ENCODE measurements around the gene FBXO22. TPM values are rescaled to one million over a fixed set of nuclear protein-coding genes. Genes with fewer than 3 reads are reported as not detected.

Gene FBXO22
- total and polyA plus RNA-seq, 2 of the 8 experiments (the other 6 are each of a cell fraction or from before 2014, with no cell fraction given) = 33.2 to 67.3 TPM

DNA sequence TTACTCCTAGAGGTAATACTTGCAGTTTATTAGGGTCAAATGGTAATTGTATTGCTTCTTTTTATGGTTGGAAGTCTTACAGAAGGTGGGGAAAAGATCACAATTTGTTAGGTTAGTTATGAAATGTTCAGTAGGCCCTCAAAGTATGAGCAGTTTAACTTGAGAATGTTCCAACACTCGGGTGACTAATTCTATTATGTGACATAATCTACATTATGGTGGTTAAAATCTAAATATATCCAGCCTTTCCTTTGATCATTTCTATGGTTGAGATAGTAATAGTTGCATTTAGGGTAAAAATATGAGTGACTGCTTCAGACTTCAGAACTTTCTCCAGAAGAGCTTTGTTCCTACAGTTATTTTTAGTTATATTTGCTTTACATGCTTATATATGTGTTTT is 19.6 kb upstream of the FBXO22 start:
- no peak for FAIRE-seq

More for the DNA sequence above, 19.6 kb upstream of the FBXO22 start:
- WGBS, 2 experiments (ENCODE audit: extremely low coverage in 1 of 2, insufficient coverage in 1 of 2, insufficient read length in 1 of 2, insufficient replicate concordance in 2 of 2, low coverage in 1 of 2, low lambda C conversion rate in 2 of 2, missing lambda C conversion rate in 1 of 2) = 81% methylated on average over 1 of the region's 1 CpG; no CpG with 5 or more reads in 1 of the 2 experiments
- Histone ChIP-seq H3K56ac (replicated peaks; ENCODE audit: insufficient read length, low read depth, low read length) (no peak overlapping the region), H2BK12ac (ENCODE audit: low read depth, low read length) (no peak overlapping the region), H2BK5ac (ENCODE audit: low read depth, low read length) (no peak overlapping the region), H3K4me3 (ENCODE audit: extremely low read depth in 1 of 4, insufficient read depth in 2 of 4, low read depth in 3 of 4, low read length in 4 of 4) (no peak overlapping the region), H3K4me1 (replicated peaks in 1 of 4; ENCODE audit: control insufficient read depth in 3 of 4, insufficient read depth in 4 of 4, low read length in 3 of 4) (no peaks in the 10 kb centered on the region), H3K23ac (ENCODE audit: insufficient read length) (no peak overlapping the region), H3K4ac (replicated peaks; ENCODE audit: insufficient read length, low read depth, low read length) (no peak overlapping the region), H3K79me2 (ENCODE audit: control insufficient read depth in 1 of 2, insufficient read depth in 2 of 2, low read length in 2 of 2) (no peaks in the 10 kb centered on the region), H3K9me3 (ENCODE audit: insufficient read depth in 2 of 2, low read depth in 1 of 2, low read length in 1 of 2) (no peaks in the 10 kb centered on the region), H4K20me1 (replicated peaks in 1 of 2; ENCODE audit: control insufficient read depth in 1 of 2, insufficient read depth in 2 of 2, low read length in 2 of 2) (no peaks in the 10 kb centered on the region), H2BK120ac (replicated peaks; ENCODE audit: low read depth, low read length) (no peak overlapping the region), H3K9ac (replicated peaks in 1 of 4; ENCODE audit: extremely low read depth in 1 of 4, low read depth in 3 of 4, low read length in 3 of 4) (no peak overlapping the region), H3K27ac (ENCODE audit: low read depth, low read length) (no peak overlapping the region), H4K8ac (ENCODE audit: extremely low read depth, insufficient read depth, low read length) (no peak overlapping the region), H2AK5ac (ENCODE audit: low read depth, low read length) (no peak overlapping the region), H3K23me2 (ENCODE audit: low read depth, low read length) (no peaks in the 10 kb centered on the region; the same call in 1 of the 2 replicates), H2BK15ac (ENCODE audit: low read length) (no peak overlapping the region), H3K4me2 (ENCODE audit: insufficient read depth in 1 of 2, low read depth in 2 of 2, low read length in 2 of 2) (no peak overlapping the region), H2BK20ac (ENCODE audit: low read length) (no peak overlapping the region), H4K91ac (replicated peaks; ENCODE audit: insufficient read length, low read length) (no peak overlapping the region), H3K27me3 (replicated peaks in 1 of 4; ENCODE audit: control insufficient read depth in 3 of 4, extremely low read depth in 1 of 4, insufficient read depth in 3 of 4, low read length in 3 of 4) (no peaks in the 10 kb centered on the region), H3K36me3 (ENCODE audit: control insufficient read depth in 2 of 4, insufficient read depth in 4 of 4, low read length in 3 of 4) (peaks cover 0 to 19% (median 8%) of the 10 kb centered on the region in 4 experiments; a peak in 4 of 8 replicates), H3K18ac (ENCODE audit: extremely low read depth, low read length) (no peak overlapping the region), H3K14ac (ENCODE audit: insufficient read length) (no peak overlapping the region), H3K79me1 (ENCODE audit: low read depth, low read length) (no peaks in the 10 kb centered on the region), H2AFZ (ENCODE audit: low read length) (no peak overlapping the region), H4K5ac (ENCODE audit: insufficient read length, low read depth, low read length) (no peak overlapping the region)
- POLR2A ChIA-PET (ENCODE audit: partially characterized antibody) = interaction anchor here (1.2 kb wide), 2 partner anchors 18 to 39 kb away, joined by 3 to 4 read pairs; no protein-coding TSS in a partner anchor
- DNase-seq (ENCODE audit: low read depth in 1 of 2, low spot score in 2 of 2) = no peak
- TF ChIP-seq SIN3A (conservative IDR thresholded peaks at IDR 0.05 in 1 of 2, IDR thresholded peaks at IDR 0.05 in 1 of 2; ENCODE audit: low read depth in 1 of 2, low read length in 2 of 2) = no peak
- TF ChIP-seq SUZ12 (IDR thresholded peaks at IDR 0.05; ENCODE audit: low read length) = no peak
- no peak for TF ChIP-seq SIX5 (IDR thresholded peaks at IDR 0.05; ENCODE audit: low read depth, low read length)
- TF ChIP-seq RNF2 (IDR thresholded peaks at IDR 0.05; ENCODE audit: borderline replicate concordance, low read depth, low read length, missing control alignments, poor library complexity, severe bottlenecking) = no peak
- TF ChIP-seq TAF7 (optimal IDR thresholded peaks at IDR 0.05; ENCODE audit: borderline replicate concordance, low read depth, low read length) = no peak
- no peak for TF ChIP-seq YY1 (IDR thresholded peaks at IDR 0.05; ENCODE audit: low read depth, low read length)
- TF ChIP-seq HDAC6 (IDR thresholded peaks at IDR 0.05; ENCODE audit: low read depth, low read length) = no peak
- TF ChIP-seq RFX5 (IDR thresholded peaks at IDR 0.05; ENCODE audit: borderline replicate concordance, low read depth, low read length) = no peak
- no peak for TF ChIP-seq POLR2A (IDR thresholded peaks at IDR 0.05; ENCODE audit: control extremely low read depth in 1 of 2, low read depth in 2 of 2, low read length in 2 of 2)
- TF ChIP-seq NRF1 (IDR thresholded peaks at IDR 0.05; ENCODE audit: low read depth, low read length) = no peak
- TF ChIP-seq, protein P1, sequence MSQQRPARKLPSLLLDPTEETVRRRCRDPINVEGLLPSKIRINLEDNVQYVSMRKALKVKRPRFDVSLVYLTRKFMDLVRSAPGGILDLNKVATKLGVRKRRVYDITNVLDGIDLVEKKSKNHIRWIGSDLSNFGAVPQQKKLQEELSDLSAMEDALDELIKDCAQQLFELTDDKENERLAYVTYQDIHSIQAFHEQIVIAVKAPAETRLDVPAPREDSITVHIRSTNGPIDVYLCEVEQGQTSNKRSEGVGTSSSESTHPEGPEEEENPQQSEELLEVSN (IDR thresholded peaks at IDR 0.05) = no peak
- no peak for TF ChIP-seq BRCA1 (IDR thresholded peaks at IDR 0.05; ENCODE audit: low read depth, low read length)
- no peak for TF ChIP-seq PHF8 (conservative IDR thresholded peaks at IDR 0.05; ENCODE audit: low read depth, low read length)
- TF ChIP-seq FOSL1 (IDR thresholded peaks at IDR 0.05; ENCODE audit: insufficient read depth, low read depth, low read length) = no peak
- CTCF ChIA-PET (ENCODE audit: partially characterized antibody) = interaction anchor here (1.3 to 3.8 kb wide), 13 partner anchors 9 to 156 kb away, joined by 3 to 19 read pairs (median 6); no protein-coding TSS in a partner anchor
